ENCODE results near the gene KCNQ1.

KCNQ1 gene

DNA sequence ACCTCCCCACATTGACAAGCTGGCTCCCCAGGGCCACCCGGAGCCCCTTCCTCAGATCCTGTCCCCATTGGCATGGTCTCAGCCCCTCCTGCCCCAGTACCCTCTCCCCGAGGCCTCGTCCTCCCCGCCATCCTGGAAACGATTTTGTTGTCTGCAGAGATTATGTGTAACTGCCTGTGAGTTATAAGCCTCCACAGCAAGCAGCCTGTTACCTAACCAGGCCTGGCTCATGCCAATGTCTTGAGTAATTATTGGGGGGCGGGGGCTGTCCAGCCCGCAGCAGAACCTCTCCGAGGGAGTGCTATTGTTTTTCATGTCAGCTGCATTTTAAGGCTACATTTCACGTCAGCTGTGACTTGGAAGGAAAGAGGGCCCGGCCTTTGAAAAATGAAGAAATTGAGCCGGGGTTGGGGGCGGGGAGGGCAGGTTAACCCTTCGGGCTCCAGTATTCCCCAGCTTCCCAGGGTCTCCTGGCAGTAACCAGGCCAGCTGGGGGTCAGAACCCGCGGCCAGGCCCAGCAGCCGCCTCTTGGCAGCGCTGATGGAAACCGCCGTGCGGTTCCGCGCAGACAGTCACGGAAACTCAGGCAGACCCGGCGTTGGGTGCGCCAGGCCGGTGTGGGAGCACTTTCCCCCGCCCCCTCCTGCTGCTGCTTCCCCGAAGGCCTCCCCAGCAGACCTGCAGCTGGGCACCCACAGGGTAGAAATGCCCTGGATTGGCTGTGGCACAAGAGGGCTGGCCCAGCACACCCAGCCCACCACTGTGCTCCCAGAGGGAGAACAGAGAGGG lies 381.3 kb downstream of the KCNQ1 start:
- DNase-seq (ENCODE audit: low read depth) = no peak

DNA sequence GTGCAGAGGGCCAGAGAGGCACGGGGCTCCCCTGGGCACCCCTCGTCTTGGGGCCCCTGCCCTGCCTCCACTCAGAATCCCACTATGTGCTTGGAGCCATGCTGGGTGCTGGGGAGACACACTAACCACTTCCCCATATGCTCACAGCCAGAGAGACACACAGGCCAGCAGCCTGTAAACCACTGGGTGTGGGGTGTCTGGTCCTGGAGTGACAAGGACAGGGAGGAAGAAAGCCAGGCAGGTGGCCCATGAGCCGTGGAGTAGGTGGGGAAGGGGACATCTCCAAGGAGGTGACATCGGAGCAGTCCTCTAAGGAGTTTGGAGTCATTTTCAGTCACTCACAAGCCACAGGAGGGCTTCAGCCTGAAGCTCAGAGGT lies 381.9 kb downstream of the KCNQ1 start:
- no peak for DNase-seq (ENCODE audit: low read depth)

DNA sequence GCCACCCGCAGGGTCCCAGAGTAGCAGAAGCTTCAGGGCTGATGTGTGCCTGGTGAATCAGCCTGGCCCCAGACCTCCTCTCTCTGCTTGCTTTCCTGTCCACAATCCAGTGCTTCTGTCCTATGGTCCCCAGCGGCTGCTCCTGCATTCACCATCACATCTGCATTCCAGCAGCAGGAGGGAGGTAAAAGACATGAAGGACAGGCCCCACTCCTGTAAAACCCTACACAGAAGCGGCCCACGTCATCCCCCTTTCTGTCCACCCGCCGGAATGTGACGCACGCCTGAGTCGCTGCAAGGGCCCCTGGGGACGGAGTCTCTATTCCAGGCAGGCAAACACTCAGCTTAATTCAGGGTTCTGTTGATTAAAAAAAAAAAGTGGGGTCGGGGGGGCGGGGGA lies 382.4 kb downstream of the KCNQ1 start:
- no peak for DNase-seq (ENCODE audit: low read depth)

DNA sequence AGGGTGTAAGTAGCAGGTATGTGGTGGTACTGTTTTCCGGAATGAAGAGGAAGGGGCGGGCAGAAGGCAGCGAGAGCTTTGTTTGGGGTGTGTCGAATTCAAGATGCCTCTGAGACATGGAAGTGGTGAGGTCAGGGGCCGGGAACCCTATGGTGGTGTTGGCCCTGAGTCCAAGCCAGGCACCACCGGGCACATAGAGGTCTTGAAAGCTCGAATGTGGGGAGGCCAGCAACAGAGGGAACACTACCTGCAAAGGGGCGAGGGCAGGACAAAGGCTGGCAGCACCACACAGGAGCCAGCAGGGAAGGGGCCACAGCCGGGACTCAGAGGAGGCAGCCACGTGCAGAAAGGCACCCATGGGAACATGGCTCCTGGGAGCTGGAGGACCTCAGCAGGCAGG lies 383.0 kb downstream of the KCNQ1 start:
- DNase-seq (ENCODE audit: low read depth) = no peak

DNA sequence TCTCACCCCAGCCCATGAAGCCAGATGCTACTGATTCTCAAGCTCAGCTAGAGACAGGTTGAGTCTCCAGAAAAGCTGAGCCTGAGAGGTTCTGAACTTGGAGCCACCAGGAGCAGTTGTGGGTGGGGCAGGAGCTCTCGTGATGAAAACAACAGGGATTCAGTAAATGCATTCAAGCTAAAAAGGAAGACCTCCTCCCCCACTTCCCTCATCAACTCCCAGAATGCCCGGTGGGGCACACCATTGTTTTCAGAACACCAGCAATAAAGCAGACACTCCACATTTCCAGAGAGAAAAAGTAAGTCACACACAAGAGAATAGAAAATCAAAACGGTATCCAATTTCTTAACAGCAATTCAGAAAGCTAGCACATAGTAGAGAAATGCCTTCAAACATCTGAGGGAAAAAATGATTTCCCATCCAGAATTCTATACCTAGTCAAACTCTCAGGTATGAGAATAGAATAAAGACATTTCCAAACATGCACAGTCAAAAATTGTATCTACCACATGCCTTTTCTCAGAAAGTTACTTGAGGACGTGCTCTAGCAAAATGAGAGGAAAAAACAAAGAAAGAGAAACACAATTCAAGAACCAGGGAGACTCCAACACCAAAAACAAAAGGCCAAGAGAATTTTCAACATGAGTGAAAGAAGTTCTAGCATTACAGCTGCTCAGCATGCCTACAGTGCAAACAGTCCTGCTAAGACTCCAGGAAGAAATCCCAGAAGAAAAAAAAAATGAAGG lies 383.9 kb downstream of the KCNQ1 start:
- DNase-seq (ENCODE audit: low read depth) = no peak

DNA sequence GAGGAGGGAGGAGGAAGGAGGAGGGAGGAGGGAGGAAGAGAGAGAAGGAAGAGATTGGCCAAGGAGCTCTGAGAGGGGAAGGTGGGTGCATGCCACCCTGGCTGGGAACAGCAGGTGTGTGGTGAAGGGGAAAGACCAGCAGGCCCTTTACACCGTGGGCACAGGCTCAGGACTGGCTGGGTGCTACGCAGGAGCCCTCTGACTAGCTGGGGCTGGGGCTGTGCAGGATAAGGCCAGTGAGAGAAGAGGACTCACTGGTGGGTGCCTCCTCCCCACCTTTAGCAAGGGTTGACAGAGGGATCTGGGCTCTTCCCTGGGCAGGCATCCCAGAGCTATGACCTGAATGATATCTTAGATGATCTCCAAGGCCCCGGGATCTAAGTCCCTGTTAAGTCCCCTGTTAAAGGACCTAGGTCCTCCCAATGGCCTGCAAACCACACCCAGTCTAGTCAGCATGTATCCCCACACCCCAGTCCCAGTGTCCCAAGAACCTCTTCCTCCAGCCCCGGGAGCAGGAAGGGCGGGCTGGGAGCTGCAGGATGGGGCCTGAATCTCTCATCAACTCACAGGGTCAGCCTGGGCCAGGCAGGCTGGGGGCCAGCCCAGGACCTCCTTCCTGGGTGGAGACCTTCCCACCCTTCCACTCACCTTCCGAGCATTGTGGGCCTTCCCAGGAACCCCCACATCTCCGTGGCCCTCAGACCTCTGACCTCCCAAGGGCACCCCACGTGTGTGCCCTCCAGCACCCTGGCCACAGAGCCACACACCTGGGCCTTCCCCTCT lies 385.4 kb downstream of the KCNQ1 start:
- DNase-seq (ENCODE audit: low read depth) = no peak

DNA sequence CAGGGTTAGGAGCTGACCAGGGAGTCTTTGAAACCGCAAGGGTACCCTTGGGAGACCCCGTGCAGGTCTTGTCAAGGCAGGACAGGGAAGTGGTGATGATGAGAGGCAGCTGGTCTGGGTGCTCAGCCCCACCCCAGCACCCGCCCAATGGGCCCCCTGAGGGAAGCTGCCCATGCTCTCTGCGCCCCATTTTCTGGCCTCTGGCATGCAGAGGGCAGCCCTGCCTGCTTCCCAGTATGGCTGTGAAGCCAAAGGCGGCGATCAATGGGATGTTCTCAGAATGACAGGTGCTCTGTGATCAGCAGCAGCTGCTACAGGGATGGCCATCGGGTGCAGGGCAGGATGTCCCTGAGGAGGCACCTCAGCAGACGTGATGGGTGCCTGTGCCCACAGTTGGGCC lies 386.1 kb downstream of the KCNQ1 start:
- no peak for DNase-seq (ENCODE audit: low read depth)

DNA sequence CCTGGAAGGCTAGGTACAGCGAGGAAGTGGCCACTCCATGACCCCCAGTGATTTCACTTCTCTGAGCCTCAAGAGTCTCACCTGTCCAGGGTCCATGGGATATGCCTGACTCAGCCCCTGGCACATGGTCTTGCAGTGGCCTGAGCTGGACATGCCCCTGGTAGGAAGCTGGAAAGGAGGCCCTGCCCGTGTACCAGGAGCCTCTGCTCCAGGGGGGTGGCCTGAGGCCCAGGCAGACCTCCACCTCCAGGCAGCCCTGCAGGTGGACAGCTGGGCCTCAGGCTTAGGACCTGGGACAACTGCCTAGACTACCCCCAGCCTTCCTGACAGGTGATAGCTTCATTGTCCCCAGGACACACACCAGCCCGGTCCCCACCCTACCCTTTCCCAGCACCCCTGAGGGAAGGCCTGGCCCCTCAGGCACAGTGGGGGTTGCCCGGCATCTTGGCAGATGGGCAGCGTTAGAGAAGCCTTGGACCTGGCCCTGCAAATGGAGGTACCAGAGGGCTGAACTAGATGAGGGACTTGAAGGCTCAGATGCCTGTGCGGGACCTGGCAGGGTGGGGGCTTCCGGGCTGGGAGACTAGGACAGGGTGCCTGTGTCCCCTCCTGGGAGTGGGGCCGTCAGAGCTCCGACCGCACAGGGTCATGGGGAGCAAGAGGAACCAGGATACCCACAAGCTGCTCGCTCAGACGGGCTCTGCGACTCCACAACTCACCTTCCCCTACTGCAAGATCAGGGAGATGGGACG lies 387.1 kb downstream of the KCNQ1 start:
- DNase-seq (ENCODE audit: low read depth) = no peak

DNA sequence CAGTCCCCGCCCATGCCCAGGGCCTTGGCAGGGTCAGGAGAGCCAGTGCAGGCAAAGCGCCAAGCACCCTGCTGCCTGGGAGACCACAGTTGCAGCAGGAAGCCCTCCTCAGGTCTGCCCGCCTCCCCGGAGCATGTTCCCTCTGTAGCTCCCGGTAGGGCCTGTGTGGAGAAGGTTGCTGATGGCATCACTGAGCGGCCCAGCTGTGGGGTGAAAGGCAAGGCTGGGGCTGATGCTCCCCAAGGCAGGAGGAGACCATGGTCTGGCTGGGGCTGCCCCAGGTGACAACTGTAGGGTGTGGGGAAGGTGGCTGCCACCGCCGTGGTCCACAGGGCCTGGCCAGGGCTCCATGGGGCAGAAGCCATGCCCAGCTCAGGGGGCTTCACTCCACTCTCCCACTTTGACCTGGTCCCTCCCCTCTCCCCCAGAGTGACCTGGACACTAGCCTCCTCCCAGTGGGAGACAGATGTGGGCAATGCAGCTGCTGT lies 387.8 kb downstream of the KCNQ1 start:
- DNase-seq (ENCODE audit: low read depth) = no peak

DNA sequence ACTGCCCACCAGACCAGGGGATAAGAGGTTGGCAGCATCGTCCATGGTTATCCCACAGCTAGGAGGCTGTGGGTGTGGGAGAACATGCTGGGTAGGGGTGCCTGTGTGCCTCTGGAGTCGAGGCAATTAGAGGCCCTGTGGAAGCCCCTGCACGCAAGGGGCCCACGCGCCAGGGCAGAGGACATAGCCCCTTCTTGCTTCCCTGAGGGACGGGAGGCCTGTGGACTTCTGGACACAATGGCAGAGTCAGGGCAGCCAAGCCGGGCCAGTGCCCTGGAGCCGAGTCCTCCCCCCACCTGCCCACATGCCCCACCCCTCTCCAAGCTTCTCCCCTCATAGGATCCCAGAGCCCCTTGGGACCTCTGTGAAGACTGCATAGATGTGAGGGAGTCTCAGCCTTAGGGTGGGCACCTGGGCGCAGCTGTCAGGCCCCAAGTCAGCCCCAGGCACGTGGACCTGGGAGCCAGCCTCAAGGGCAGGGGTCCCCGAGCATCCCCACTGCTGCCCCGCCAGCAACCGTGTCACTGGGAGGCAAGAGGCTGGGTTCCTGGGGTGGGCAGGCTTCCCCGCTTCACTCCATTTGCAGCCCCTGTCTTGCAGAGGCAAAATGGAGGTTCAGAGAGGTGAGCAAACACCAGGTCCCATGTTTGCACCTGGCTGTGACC lies 388.4 kb downstream of the KCNQ1 start:
- no peak for DNase-seq (ENCODE audit: low read depth)

DNA sequence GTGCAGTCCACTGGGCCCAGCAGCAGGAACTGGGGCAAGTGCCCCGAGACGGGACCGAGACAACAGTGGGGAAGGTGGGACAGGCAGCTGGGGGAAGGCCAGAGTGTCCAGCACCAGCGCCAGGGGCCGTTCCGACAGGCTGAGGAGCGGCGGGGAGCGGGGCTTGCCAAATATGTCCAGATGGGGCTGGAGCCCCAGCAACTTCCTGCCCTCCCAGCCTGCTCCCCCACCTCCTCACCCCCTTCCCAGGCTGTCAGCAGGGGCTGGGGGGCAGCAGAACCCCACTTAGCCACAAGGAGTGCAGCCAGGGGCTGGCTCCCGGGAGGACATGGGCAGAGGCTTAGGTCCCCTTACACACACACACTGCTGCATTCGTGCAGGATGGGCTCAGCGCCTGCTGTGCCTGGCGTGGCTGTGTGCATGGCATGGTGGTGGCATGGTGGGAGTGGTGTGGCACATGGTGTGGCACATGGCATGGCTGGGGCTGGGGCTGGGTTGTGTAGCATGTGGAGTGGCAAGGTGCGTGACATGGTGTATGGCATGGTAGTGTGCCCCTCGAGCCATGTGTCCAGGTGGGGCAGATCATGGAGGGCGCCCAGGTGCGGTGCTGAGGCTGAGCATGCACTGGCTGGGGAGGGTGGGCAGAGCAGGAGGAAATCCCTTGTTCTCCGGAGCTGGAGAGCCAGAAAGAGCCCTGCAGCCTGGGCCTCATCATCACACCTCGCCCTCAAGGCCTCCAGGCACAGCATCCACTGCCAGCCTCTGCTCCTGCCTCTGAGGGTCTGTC lies 389.1 kb downstream of the KCNQ1 start:
- no peak for DNase-seq (ENCODE audit: low read depth)

DNA sequence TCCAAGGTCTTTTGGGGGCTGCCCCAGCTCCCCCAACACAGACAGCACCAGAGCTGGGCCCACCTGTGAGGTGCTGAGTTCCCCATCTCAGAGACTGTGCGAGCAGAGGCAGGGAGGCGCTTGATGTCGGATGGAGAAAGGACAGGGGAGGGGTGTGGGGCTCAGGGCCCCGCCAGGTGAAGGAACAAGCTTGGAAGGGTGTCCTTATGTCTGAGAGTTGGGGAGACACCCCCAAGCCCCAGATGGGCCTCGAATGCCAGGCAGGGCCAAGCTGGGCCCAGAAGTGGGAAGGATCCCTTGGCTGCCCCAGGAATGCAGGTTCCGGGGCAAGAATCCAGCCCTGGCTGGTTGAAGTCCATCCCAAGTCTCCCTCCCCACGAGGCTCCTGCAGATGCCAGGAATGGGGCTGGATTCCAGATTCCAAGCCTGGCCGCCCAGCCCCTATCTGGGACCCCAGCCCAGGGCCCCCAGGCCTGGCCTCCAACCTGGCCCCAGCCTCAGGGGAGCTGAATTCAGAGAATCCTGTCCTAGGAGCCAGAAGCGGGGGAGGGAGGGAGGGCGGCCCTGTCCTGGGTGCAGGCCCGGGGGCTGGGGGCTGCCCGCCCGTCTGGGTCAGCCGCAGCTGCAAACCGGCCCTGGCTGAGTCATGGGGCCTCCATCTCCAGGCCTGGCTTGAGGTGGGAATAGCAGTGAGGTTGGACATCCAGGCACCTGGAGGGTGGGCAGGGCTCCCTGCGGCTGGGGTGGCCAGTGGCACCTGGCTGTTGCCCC lies 389.9 kb downstream of the KCNQ1 start:
- DNase-seq (ENCODE audit: low read depth) = no peak

DNA sequence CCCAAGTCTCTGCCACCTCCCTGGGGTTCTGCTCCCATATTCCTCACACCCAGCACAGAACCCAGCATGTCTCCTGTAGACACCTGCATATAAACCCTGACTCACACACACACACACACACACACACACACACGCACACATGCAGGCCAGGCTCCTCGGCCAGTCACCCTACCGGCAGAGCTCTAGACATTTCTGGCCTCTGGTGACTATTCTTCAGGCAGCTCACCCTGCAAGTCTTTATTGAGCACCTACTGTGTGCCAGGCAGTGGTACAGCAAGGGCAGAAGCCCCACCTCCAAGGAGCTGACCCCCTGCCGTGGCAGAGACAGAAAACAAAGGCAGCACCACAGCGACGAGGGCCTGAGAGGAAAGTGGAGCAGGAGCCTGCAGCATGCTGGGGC lies 390.5 kb downstream of the KCNQ1 start:
- no peak for DNase-seq (ENCODE audit: low read depth)

DNA sequence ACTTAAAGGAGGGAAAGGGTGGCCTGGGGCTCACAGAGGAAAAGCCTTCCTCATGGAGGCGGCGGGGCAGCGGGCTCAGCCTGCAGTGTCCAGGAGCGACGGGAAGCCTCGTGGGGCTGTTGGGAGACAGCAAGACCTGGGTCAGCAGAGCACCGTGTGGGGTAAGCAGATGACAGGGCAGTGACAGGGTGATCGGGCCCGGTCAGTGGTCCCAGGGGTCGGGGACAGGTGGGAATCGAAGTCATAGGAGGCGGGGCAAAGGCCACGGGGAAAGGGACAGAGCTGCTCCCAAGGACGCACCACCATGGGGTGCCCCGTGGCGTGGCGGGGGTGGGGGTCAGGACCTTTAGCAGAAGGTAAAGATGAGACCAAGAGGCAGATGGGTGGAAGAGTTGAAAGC lies 390.9 kb downstream of the KCNQ1 start:
- DNase-seq (ENCODE audit: low read depth) = no peak

DNA sequence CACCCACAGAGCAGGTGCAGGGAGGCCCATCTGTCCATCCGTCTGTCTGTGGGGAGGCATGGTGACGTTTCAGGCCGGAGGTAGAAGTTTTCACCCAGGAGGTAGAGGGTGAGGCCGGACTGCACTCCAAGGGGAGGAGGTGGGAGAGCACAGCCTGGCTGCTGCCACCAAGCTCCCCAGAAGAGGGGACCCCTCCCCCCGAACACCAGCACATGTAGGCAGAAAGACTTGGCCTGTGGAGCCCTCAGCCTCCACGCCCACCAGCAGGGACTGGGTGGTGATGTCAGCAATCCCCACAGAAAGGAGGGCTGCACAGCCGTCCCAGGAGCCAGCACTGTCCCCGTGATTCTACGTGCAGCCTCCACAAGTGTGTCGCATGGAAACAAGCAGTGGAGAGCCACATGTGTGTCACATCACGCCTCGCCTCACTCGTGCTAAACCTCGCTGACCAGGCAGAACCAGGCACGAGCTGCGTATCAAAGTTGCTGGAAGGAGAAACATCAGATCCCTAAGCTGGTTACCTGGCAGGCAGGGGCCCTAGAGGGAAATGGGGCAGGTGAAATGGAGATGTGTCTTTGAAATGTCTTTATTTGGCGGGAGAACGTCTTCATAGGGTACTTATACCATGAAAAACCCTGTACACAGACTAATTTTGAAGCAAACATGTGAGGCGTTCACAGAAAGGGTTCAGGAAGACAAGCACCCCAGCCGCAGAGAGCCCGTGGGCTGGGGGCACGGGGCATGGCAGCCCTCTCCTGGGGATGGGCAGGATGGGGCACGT lies 391.7 kb downstream of the KCNQ1 start:
- DNase-seq (ENCODE audit: low read depth) = no peak

DNA sequence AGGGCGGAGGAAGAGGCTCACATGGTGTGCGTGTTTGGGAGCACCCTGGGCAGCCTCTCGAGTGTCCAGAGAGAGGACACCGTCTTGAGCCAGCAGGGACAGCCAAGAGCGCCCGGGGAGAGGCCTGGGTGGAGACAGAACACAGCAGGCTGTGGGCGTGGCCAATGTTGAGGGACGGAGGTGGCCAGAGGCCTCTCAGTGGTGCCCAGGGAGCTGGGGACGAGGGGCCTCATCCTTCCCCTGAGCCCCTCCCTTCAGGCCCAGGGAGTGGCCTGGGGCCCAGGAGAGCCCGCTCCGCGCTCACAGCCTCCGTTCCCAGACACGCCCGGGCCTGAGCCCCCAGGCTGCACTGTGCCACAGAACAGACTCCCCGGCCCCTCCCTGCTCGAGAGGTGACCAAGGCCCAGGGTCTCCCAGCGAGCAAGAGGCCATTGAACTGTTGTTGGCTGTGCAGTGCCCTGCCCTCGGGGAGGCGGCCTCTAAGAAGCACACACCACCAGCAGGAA lies 392.3 kb downstream of the KCNQ1 start:
- DNase-seq (ENCODE audit: low read depth) = no peak

DNA sequence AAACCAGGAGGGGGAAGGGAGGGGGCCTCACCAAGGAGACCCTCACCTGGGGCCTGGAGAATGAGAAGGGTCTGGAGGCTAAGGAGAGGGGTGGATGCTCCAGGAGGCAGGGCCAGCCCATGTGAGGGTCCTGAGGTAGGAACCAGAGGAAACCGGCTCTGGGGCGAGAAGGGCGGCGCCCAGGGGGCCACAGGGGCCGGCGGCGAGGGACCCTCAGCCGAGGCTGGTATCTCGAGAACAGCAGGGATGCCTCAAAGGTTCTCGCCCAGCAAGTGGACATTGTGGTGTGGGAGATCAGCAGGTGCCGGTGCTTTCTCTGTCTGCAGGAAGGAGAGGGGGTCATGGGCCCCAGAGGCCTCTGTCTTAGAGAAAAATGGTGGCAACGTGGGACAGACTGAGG lies 392.8 kb downstream of the KCNQ1 start:
- no peak for DNase-seq (ENCODE audit: low read depth)

DNA sequence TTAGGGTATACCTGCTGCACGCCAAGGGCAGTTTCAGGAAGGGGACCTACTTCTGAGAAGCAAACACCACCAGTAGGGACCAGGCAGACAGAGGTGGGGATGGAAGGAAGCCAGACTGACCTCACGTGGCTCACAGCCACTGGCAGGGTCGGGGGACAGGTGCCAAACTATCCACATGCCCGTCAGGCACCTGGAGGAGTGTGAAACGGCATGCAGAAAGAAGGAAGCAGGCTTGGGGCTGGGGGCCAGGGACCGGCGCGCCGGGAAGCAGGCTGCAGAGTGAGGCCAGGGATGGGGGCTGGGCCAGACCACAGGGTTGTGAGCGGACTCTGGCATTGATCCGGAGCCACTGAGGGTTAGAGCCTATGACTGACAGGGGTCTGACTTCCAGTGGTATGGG lies 393.3 kb downstream of the KCNQ1 start:
- DNase-seq (ENCODE audit: low read depth) = no peak
